HG02571 (cell line): ENCODE data around the gene LPP.

ENCODE experiments used
- ATAC-seq: cut with Tn5 transposase; IDR thresholded peaks from one replicate; pipeline ENCODE4 v1.9.1; 2021; ENCODE audit warnings: mild to moderate bottlenecking, moderate library complexity; ENCODE audit not compliant: unreplicated experiment

The LPP gene

DNA sequence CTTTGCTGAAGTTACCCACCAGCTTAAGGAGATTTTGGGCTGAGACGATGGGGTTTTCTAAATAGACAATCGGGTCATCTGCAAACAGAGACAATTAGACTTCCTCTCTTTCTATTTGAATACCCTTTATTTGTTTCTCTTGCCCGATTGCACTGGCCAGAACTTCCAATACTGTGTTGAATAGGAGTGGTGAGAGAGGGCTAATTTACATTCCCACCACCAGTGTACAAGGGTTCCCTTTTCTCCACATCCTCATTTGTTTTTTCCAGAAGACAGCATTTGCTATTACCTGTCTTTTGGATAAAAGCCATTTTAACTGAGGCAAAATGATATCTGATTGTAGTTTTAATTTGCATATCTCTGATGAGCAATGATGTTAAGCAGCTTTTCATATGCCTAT lies 687.9 kb downstream of the LPP start:
- ATAC-seq: no peak

GRCh38 chr3:188842639-188843038 lies 688.7 kb downstream of the LPP start:
- ATAC-seq: no peak

DNA sequence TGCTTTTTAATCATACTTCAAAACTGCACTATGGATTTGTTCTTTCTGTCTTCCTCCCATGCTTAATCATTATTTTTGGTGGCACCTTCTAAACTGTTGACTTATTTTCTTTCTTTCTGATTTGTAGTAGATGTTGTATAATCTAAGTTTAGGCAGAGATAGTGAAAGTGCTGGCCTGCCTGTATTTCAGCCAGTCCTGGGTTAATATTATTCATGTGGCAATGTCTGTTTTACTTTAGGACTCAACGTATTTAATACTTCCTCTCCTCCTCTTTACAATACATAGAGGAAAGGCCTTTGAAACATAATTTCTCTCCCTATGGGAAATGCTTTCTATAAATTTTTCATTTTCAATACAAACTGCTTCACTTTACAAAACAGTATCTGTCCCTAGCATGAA lies 690.1 kb downstream of the LPP start:
- no peak for ATAC-seq

DNA sequence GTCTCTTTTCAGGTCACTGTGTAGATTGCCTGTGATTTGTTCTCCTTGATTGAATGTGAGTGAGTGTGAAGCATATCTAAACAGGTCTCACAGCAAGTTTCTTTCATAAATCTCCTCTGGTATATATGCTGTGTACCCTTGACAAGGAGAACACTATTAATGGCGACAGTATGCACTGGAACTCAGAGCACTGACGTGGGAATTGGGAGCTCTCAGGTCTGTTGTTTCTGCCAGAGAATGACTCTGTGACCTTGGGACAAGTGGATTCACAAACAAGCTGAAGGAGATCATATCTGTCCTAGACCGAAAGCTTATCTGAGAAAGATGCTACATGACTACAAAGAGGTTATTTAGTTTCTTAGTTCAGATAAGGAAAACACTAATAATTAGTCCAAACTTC lies 691.6 kb downstream of the LPP start:
- ATAC-seq: no peak

GRCh38 chr3:188848947-188849346 lies 695.0 kb downstream of the LPP start:
- ATAC-seq: no peak

DNA sequence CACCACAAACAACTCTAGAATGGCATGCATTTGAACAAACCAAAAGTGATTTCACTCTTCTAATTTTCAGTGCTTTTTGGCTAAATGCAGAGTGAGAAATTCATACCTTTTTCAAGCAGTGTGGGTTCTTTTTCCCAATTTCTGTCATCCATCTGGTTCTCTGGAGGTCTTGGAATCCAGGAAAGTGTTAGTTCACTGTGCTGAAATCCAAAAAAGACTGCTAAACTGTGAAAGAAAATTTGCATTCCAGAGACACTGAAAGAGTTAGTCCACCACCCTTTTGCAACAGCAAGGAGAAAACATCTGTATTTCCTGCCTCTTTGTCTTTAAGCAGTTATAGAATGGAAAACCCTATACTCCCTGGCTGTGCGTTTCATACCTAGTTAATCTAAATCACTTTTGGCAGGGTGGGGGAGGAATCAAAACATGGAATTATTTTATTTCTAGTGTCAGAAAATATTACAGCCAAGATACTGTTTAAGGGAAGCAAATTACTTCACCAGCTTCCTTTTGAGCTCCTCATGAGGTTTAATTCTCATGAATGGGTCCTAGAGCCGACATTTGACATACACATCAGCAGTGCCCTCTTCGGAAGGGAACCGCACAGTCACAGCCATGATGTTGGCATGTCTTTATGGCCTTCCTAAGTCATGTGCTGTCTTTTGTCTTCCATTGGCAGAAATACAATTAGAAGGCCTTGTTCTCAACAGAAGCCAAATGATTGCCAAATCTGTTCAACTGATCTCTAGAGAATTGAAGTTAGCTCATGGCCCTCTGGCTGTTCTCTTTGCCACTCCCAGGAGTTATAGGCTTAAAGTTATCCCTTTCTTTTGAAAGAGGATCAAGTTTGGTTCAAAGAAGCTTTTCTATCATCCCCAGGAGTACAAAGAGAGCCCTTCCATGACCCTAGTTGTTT lies 700.2 kb downstream of the LPP start:
- no peak for ATAC-seq

GRCh38 chr3:188854772-188855149 lies 700.8 kb downstream of the LPP start:
- ATAC-seq: no peak

GRCh38 chr3:188855675-188856074 lies 701.7 kb downstream of the LPP start:
- no peak for ATAC-seq

GRCh38 chr3:188860147-188860546 lies 706.2 kb downstream of the LPP start:
- ATAC-seq: no peak

- ATAC-seq: no peak
These were observed 708.1 kb downstream of the LPP start for GRCh38 chr3:188861842-188862744.

DNA sequence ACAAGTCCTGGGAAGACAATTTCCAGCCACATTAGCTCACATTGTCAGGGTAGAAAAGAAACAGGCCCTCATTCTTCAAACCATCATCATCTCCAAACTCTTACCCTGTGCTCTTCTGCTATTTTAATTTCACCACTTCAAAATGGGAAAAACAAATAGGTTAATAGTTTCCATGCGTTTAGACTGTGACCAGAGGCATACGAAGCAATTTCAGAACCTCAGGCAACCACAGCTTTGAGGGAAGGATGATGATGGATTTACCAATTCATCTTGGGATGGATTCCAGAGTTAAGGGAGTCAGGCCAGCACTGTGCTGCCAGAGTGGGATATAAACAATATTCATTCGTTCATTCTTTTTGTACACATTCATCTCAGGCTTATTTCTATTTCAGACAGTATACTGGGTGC lies 710.0 kb downstream of the LPP start:
- no peak for ATAC-seq

DNA sequence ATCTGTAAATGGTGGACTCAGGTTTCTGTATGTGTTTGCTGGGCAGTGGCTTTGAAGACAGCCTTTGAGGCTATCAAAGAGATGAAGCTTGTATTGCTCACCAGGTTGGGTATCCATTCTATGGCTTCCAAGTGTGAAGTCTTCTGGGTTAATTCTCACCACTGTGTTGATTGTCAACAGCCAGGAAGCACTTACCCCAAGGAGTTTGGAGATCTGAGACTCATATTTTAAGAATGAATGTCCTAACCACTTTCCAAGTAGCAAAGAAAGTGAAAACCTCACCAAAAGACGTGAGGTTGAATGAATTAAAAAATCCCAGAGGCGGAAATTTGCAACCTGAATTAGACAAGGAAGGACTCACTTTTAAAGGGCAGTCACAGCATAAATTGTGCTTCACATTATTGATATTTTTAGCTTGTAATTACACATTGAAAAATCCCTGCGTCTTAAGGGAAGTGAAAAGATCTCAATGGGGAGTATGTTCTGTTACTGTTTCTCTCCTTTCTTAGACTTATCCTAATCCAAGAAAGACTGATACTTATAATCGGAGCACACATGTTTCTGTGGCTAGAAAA lies 713.8 kb downstream of the LPP start:
- ATAC-seq: no peak

DNA sequence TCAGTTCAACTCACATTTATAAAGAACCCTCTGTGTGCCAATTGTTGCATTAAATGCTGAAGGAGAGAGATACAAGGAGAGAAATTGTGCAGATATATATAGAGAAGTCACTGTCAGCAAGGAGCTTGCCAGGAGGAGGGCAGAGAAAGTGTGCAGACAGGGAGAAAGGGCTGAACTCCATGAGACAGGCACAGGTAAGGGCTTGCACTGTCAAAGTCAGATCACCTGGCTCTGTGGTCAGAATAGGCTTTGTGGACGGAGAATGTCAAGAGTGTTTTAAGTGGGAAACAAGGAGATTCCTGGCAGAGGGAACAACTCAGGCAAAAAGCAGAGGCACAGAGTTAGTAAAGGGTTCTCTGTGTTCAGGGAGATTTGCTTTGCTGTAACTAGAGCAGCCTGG lies 714.8 kb downstream of the LPP start:
- no peak for ATAC-seq

GRCh38 chr3:188869628-188870027 lies 715.7 kb downstream of the LPP start:
- ATAC-seq: no peak

GRCh38 chr3:188870431-188870830 lies 716.5 kb downstream of the LPP start:
- no peak for ATAC-seq

- no peak for ATAC-seq
These were observed 720.6 kb downstream of the LPP start for GRCh38 chr3:188874576-188874975.

DNA sequence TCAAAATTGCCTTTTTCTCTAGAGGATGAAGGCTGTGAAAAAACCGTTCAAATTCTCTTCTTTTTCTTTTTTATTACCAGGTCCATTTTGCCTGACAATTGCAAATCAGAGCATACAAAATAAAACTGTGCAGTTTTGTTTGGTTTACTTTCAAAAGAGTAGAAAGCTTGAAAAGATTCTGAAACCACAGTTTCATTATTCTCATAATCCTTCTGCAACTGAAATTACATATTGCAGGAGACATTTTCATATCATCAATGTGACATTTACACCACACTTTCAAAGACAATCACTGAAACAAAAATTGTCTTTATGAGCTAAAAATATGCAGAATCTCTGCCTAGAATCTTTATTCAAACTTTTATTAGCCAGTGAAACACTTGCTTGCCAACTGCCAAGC lies 721.5 kb downstream of the LPP start:
- no peak for ATAC-seq

DNA sequence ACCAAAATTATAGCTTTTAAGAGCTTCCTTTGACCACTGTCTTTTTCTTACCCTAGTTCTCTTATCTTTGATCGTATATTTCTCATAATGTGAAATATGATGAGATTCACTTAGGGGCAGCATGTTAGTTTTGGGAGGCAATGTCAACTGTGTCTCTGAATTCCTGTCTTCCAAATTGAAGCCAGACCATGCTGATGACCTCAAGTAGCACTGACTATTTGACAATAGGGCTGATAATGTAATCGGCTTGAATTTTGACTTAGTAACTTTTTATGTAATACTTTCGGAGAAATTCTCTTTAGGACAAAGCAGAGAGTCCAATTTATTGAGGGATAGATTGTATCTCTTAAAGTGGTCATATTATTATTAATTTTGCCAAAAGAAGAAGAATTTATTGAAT lies 722.4 kb downstream of the LPP start:
- ATAC-seq: no peak

DNA sequence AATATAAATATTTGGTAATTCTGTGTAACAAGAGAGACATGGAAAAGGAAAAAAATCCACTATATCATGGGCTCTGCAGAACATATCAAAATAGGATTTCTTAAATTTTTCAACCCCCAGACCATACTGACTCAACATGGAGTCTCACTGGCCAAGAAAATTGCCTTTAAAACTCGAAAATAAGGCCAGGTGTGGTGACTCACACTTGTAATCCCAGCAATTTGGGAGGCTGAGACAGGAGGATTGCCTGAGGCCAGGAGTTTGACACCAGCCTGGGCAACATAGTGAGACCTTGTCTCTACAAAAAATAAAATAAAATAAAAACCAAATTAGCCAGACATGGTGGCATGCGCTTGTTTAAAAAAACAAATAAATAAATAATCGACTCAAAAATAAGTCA lies 723.4 kb downstream of the LPP start:
- ATAC-seq: no peak

DNA sequence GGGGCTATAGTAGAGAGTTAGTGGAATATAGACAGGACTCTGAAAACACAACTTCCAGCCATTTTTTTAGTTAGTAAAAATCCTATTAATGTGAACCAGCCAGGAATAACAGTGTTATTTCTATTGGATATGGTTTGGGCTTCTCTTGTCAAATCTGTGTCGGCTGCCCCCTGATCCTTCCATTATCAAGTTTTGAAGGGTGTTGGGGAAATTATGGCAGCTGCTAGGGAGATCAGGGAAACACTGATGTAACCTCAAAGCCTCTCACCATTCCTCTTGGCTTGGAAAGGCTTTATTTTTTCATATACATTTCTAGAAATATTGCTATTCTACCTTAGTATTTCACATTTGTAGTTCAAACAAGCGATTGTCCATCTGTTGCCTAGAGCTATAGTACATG lies 724.1 kb downstream of the LPP start:
- ATAC-seq: no peak

- ATAC-seq: no peak
These were observed 728.1 kb downstream of the LPP start for GRCh38 chr3:188881954-188882641.
